MM.1S (cell line): ENCODE measurements around the gene VPS35L.

ENCODE experiments used
- DNase-seq: peaks from one replicate; pipeline ENCODE4 v3.0.0-alpha.2; 2015
- H2AFZ ChIP-seq: fragments of 300-600 bp; sonication (generic); 2 replicates; pipeline ENCODE4 v1.6.0; 2016; ENCODE audit warnings: antibody characterized with exemption, low read length
- H3F3A ChIP-seq: fragments of 300-600 bp; sonication (generic); 2 replicates; pipeline ENCODE4 v1.6.1; 2016; ENCODE audit warnings: mild to moderate bottlenecking, antibody characterized with exemption, low read length, moderate library complexity, mixed read lengths; ENCODE audit not compliant: insufficient read depth
- H3K27ac ChIP-seq: fragments of 300-600 bp; sonication (generic); 2 replicates; pipeline ENCODE4 v1.5.1; 2016; ENCODE audit warnings: mild to moderate bottlenecking, low read length
- H3K27me3 ChIP-seq: fragments of 300-600 bp; sonication (generic); replicated peaks from 2 replicates; pipeline ENCODE4 v1.6.0; 2016; ENCODE audit warnings: low read length; ENCODE audit not compliant: insufficient read depth
- H3K36me3 ChIP-seq: fragments of 300-600 bp; sonication (generic); replicated peaks from 2 replicates; pipeline ENCODE4 v1.6.1; 2016; ENCODE audit warnings: mild to moderate bottlenecking, low read length, mixed read lengths; ENCODE audit not compliant: insufficient read depth
- H3K4me1 ChIP-seq: fragments of 300-600 bp; sonication (generic); 2 replicates; pipeline ENCODE4 v1.6.1; 2016; ENCODE audit warnings: low read length, mixed read lengths
- H3K4me2 ChIP-seq: fragments of 300-600 bp; sonication (generic); 2 replicates; pipeline ENCODE4 v1.6.0; 2016; ENCODE audit warnings: low read depth, low read length
- H3K4me3 ChIP-seq: fragments of 300-600 bp; sonication (generic); 2 replicates; pipeline ENCODE4 v1.5.1; 2016; ENCODE audit warnings: low read length, mixed read lengths
- H3K79me2 ChIP-seq: fragments of 300-600 bp; sonication (generic); 2 replicates; pipeline ENCODE4 v1.6.1; 2016; ENCODE audit warnings: mixed run types, low read length, mixed read lengths
- H3K9ac ChIP-seq: fragments of 300-600 bp; sonication (generic); 2 replicates; pipeline ENCODE4 v1.6.1; 2016; ENCODE audit warnings: low read length, mixed read lengths
- H3K9me2 ChIP-seq: fragments of 300-600 bp; sonication (generic); replicated peaks from 2 replicates; pipeline ENCODE4 v1.6.1; 2016; ENCODE audit warnings: mild to moderate bottlenecking, low read length, mixed read lengths; ENCODE audit not compliant: insufficient read depth
- H3K9me3 ChIP-seq: fragments of 300-600 bp; sonication (generic); replicated peaks from 2 replicates; pipeline ENCODE4 v1.6.1; 2016; ENCODE audit warnings: mild to moderate bottlenecking, low read length, mixed read lengths; ENCODE audit not compliant: insufficient read depth
- H4K20me1 ChIP-seq: fragments of 300-600 bp; sonication (generic); 2 replicates; pipeline ENCODE4 v1.6.1; 2016; ENCODE audit warnings: mild to moderate bottlenecking, low read length, moderate library complexity, mixed read lengths; ENCODE audit not compliant: insufficient read depth
- EZH2 ChIP-seq: fragments of 300-600 bp; sonication (generic); optimal IDR thresholded peaks from 2 replicates; pipeline ENCODE3; 2017; ENCODE audit warnings: low read depth, mild to moderate bottlenecking, antibody characterized with exemption, low read length, mixed read lengths
- EZH2phosphoT487 ChIP-seq: fragments of 300-600 bp; sonication (generic); IDR thresholded peaks from 2 replicates; pipeline ENCODE4 v1.6.1; 2018; ENCODE audit warnings: antibody characterized with exemption, low read length
- TF ChIP-seq, protein P1 (sequence below): fragments of 300-600 bp; sonication (generic); IDR thresholded peaks from 2 replicates; pipeline ENCODE4 v1.5.1; 2016; ENCODE audit warnings: antibody characterized with exemption, low read length, mixed read lengths

Gene VPS35L

DNA sequence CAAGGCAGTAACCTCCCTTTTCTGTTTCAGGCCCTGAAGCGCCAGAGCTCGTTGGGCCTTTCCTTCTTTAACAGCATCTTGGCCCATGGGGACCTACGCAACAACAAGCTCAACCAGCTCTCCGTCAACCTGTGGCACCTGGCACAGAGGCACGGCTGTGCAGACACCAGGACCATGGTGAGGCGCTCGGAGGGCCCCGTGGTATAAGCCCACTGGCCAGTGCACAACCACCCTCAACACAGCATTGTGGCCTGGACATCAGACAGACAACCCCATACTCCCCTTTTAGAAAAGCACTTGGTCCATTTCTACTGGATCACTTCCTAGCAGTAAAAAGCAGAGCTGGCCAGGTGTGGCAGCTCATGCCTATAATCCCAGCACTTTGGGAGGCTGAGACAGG is 144.0 kb downstream of the VPS35L start:
- Histone ChIP-seq H3K36me3 (no peaks in the 10 kb centered on the region), H3K27me3 (no peaks in the 10 kb centered on the region), H3K9me2 (no peaks in the 10 kb centered on the region), H3K9ac (no peak overlapping the region), H3K4me1 (no peaks in the 10 kb centered on the region), H3K4me3 (no peak overlapping the region), H3K9me3 (no peaks in the 10 kb centered on the region), H3K27ac (no peak overlapping the region), H2AFZ (no peak overlapping the region), H3K4me2 (no peak overlapping the region), H3F3A (no peaks in the 10 kb centered on the region), H3K79me2 (no peaks in the 10 kb centered on the region), H4K20me1 (no peaks in the 10 kb centered on the region)
- no peak for DNase-seq
- TF ChIP-seq, protein P1, sequence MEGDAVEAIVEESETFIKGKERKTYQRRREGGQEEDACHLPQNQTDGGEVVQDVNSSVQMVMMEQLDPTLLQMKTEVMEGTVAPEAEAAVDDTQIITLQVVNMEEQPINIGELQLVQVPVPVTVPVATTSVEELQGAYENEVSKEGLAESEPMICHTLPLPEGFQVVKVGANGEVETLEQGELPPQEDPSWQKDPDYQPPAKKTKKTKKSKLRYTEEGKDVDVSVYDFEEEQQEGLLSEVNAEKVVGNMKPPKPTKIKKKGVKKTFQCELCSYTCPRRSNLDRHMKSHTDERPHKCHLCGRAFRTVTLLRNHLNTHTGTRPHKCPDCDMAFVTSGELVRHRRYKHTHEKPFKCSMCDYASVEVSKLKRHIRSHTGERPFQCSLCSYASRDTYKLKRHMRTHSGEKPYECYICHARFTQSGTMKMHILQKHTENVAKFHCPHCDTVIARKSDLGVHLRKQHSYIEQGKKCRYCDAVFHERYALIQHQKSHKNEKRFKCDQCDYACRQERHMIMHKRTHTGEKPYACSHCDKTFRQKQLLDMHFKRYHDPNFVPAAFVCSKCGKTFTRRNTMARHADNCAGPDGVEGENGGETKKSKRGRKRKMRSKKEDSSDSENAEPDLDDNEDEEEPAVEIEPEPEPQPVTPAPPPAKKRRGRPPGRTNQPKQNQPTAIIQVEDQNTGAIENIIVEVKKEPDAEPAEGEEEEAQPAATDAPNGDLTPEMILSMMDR = no peak
- TF ChIP-seq EZH2phosphoT487 = no peak
- no peak for TF ChIP-seq EZH2

DNA sequence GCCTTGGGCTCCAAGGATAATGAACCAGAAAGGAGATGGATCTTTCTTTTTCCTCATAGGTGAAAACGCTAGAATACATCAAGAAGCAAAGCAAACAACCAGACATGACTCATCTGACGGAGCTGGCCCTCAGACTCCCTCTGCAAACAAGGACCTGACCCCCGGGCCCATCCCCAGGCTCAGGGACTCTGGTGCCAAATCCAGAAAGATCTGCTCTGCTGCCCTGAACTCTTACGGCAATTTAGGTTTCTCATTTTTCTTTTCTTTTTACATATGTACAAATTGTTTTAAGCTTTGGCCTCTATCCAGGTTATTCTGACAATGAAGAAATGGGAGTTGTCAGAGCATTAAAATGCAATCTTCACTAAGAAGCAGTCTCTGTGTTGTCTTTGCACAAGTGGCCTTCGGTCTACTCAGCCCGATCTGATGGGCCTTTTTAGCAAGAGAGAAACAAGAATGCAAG is 144.8 kb downstream of the VPS35L start:
- no peaks in the 10 kb centered on the region for H3K9me2 ChIP-seq
- no peak for TF ChIP-seq EZH2
- no peak for TF ChIP-seq EZH2phosphoT487
- TF ChIP-seq, protein P1 = no peak
- no peaks in the 10 kb centered on the region for H3K4me1 ChIP-seq
- H3K27ac ChIP-seq = no peak overlapping the region
- no peak overlapping the region for H2AFZ ChIP-seq
- no peaks in the 10 kb centered on the region for H3K36me3 ChIP-seq
- no peaks in the 10 kb centered on the region for H3K9me3 ChIP-seq
- H3F3A ChIP-seq = no peaks in the 10 kb centered on the region
- no peak overlapping the region for H3K9ac ChIP-seq
- H3K4me2 ChIP-seq = no peak overlapping the region
- H4K20me1 ChIP-seq = no peaks in the 10 kb centered on the region
- no peaks in the 10 kb centered on the region for H3K79me2 ChIP-seq
- no peak for DNase-seq
- no peaks in the 10 kb centered on the region for H3K27me3 ChIP-seq
- H3K4me3 ChIP-seq = no peak overlapping the region

DNA sequence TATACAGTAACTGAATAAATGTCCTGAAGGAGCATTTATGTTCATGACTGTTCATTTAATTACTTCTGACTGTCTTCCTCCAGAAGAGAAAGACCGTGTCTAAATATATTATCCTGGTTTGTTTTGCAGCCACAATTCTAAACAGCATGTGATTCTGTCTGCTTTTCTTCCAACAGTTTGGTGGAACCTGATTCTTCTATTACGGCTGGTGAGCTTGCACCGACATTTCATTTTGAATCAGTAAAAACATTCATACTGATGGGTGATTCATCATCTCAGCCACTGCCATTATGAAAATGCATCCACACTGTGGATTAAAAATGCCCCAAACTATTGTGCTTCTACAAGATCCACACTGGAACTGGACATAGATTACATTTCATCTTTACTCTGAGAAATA is 145.6 kb downstream of the VPS35L start:
- Histone ChIP-seq H2AFZ (no peak overlapping the region), H3K9me2 (no peaks in the 10 kb centered on the region), H3K79me2 (no peaks in the 10 kb centered on the region), H3K9ac (no peak overlapping the region), H3K4me2 (no peak overlapping the region), H3K36me3 (no peaks in the 10 kb centered on the region), H3K27ac (no peak overlapping the region), H3K9me3 (no peaks in the 10 kb centered on the region), H3K4me3 (no peak overlapping the region), H3K4me1 (no peaks in the 10 kb centered on the region), H3F3A (no peaks in the 10 kb centered on the region), H4K20me1 (no peaks in the 10 kb centered on the region), H3K27me3 (no peaks in the 10 kb centered on the region)
- TF ChIP-seq EZH2 = no peak
- TF ChIP-seq, protein P1 = no peak
- TF ChIP-seq EZH2phosphoT487 = no peak
- DNase-seq = no peak
